Stimulated activated CD4-positive, alpha-beta T cell treated with anti-CD3 and anti-CD28 coated beads, Interleukin-12 subunit alpha, Interleukin-12 subunit beta, amount 100 ng/mL, for 24 hours (primary cell): ENCODE data around the gene TNNI3K.
A peak's percentile ranks its signal among the peaks of the same experiment; 100 is the strongest.

Experiments used
- DNase-seq, 2 experiments: peaks; one replicate each; pipeline ENCODE4 v3.0.0-alpha.2; 2020; ENCODE audit warnings: low read depth in 2 of 2

The TNNI3K gene

DNA sequence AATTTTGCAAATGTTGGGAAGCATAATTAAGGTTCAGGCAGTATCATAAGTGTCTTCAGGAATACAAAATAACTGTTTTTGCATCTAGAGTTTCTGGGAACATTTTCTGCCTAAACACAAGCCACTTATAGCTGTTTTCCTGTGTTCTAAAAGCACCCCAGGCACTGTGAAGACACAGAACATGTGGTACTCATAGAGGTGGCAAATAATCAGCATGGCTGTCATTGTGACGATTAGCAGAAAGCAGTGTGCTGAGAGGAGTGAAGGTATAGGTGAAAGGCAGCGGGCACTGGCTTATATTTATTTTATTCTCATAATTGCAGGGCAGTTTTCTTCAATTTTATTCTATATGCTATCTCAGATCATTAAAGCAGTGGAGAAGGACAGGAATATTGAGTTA lies 157.7 kb downstream of the TNNI3K start:
- DNase-seq, result no peak

DNA sequence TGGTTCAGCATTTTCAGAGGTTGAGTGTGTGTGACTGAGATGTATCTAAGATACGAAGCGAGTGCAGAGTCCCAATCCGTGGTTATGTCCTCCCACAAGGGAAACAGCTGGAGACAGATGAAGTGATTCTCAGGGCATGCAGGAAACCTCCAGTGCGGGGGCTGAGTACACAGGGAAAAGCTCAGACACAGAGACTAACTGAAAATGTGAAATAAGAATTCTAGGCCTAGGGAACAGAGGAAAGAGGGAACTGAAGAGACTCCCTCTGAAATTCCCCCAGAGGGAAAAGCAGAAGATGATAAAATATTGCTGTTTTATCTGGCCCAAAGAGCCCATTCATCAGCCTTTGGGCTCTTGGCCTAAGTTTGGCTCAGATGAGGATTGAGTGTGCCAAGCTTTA lies 160.4 kb downstream of the TNNI3K start:
- no peak for DNase-seq

GRCh38 chr1:74396462-74396861 lies 161.3 kb downstream of the TNNI3K start:
- no peak for DNase-seq

GRCh38 chr1:74396933-74397332 lies 161.7 kb downstream of the TNNI3K start:
- no peak for DNase-seq

DNA sequence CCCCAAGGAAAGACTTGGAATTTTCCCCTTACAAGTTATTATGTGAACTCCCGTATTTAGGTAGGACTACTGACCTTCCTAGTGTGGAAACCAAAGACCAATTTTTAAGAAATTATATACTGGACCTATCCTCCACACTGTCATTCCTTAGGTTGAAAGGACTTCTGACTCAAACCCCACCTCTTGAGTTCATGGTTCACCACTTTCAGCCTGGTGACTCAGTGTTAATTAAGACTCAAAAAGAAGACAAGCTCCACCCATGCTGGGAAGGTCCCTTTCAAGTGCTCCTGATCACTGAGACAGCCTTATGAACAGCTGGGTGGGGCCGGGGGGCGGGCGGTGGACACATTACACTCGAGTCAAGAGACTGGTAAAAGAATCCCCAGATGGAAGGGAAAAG lies 164.1 kb downstream of the TNNI3K start:
- DNase-seq, result peak in 1 of 2 experiments; percentile 0

DNA sequence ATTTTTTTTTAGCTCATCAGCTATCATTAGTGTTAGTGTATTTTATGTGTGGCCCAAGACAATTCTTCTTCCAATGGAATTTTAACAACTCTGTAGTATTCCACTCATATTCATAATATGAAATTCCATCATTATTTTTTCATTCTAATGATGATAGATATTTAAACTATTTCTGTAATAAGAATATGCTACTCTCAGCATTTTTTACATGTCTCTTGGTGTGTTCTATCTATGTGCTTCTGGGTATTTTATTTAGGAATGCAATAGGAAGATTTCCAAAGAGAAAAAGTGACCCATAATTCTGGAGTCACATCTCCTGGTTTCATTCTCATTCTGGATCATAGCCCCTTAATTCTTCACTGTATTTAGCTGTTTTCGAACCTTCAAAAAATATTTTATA lies 167.7 kb downstream of the TNNI3K start:
- DNase-seq, result no peak

GRCh38 chr1:74403606-74404005 lies 168.4 kb downstream of the TNNI3K start:
- no peak for DNase-seq

DNA sequence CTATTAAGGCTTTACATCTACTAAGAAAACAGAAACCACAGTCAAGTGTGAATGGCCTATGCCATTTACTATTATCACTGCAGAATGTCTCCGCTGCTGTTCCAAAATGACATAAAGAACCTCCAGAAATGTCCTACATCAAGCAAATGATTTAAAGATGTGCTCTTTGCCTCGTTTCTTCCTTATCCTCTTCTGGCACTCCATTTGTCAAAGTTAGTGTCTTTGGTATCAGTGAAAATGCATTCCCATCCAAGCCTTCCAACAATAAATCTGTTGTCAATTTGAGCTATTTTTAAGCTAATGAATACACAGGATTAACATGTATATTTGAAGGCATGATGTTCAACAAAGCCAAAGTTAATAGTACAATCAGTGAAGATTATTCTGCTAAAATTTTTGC lies 171.6 kb downstream of the TNNI3K start:
- no peak for DNase-seq

GRCh38 chr1:74407902-74408301 lies 172.7 kb downstream of the TNNI3K start:
- no peak for DNase-seq

DNA sequence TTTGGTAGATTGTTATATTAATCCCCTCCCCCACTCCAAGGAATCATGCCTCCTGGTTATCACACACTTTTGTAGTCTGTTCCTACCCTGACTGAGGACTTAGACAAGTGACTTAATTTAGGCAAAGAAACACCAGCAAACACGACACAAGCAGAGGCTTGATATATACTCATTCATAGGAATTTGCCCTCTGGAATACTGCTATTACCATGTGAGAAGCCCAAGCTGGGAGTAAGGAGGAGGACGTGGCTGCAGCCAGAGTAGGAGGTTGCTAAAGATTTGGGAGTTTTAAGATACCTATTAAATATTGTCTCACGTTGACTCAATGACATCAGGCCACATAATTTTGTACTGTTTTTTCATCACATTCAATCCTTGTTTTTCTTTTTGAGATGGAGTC lies 177.1 kb downstream of the TNNI3K start:
- no peak for DNase-seq

DNA sequence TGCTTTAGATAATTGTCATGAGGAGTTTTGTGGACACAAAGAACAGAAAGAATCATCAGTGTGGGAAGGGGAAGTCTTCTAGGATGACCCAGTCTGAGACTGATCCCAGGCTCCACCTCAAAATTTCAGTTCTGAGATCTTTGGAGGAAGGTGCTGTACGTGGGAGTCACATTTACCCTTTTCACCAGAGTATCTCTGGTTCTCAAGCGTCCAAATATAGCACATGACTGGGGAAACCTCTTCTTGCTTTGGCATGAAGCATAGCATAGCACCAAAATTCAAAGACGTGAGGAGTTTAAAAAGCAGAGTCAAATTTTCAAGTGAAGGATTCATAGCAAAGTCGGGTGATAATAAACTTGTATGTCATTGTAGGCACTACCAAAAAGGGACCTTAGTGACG lies 180.7 kb downstream of the TNNI3K start:
- DNase-seq, result no peak

- no peak for DNase-seq
These were observed 184.4 kb downstream of the TNNI3K start for GRCh38 chr1:74419611-74420010.

DNA sequence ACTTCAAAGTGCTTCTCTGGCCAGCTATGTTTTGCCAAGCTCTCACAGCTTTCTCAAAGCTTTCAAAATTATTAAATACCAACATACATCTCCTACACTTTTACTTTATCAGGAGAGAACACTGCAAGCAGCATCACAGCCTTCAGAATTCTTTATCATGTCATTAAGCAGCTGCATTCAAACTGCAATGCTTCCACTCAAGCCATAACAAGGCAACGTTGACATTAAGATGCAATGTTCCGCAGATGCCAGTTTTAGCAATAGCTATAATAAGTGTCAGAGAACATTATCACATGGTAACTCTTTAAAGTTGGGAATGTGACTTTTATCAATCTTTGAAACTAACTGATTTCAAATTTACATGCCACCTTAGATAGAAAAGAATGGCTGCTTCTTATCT lies 185.3 kb downstream of the TNNI3K start:
- DNase-seq, result no peak

DNA sequence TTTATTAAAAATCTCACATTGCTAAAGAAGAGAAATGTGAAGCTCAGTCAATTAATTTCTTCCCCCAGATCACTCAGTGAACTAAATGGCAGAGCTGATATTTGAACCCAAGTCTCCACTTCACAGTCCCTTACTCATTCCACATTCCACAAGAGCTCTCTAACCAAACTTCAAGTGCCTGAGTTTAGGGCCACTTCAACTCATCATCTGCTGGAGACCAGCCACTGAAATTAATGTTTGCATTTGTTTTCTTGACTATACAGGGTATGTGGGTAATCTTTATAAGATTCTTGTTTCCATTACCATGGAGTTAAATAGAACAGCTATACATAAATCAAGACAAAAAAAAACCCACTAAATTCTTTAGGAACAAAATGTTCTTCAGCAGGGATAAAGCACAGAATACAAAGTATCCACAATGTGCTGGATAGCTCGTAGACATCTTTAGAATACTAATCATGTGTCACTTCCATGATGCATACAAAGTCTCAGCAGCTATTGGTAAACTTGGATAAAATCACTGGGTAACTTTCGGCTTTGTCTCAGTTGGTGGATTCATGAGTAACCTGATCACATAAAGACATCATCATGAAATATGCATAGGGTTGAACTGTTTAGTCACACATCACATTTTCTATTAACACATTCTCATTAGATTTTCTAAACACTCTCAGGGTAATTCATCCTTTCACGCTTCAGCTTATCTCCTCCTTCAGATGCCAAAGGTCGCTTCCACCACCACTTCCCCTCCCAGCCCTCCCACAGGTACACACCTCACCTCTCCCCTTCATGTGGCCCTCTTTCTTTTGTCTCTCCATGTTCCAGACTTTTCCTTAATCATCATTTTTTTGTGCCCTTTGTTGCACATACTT lies 187.5 kb downstream of the TNNI3K start:
- no peak for DNase-seq

- DNase-seq, result no peak
These were observed 188.3 kb downstream of the TNNI3K start for GRCh38 chr1:74423471-74423870.

DNA sequence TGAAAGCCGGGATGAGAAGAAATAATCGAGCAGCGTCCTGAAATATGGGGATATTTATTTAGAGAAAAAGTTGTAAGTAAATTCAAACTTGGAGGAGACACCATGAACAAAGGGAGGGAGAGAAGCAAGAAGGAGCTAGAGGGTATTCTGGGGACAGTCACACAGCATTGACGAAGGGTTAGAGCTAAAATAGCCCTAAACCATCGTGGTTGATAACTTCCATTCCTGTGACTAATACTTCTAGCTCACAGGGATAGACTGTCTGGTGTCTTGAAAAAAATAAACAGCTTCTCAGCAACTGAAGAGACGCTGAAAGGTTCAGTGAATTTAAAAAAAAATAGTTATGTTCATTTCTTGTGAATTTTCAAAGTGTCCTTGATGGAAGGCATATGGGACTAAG lies 190.5 kb downstream of the TNNI3K start:
- no peak for DNase-seq

DNA sequence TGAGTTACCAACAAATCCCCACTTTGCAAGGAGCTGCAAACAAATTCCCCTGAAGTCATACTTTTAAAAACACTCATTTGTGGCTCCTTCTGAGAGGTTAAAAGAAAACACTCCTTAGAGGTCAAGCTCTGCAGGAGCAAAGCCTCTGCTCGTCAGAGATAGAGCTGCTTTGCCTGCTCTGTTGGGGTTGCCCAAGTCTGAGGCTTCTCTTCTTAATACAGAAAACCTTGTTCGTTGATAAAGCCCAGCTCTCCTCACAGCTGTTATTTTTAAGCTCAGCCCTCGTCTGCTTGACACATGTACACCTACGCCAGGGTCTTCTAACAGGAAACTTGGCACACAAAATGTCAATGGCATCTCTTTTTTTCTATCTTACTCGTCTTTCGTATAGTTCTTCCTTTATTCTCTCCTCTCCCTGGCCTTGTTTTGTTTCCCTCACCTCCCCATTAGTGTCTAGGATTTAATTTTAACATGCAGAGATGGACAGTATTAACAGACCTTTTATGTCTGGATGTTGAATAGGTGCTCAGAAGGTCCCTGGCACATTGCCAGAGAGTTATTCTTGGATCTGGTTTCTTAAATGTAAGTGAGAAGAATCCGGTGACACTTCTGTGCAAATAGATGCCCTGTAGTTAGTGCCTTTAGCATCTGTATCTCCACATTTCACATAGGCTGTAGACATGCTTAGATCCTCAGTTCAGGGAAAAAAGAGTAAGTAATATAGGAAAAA lies 191.2 kb downstream of the TNNI3K start:
- no peak for DNase-seq

DNA sequence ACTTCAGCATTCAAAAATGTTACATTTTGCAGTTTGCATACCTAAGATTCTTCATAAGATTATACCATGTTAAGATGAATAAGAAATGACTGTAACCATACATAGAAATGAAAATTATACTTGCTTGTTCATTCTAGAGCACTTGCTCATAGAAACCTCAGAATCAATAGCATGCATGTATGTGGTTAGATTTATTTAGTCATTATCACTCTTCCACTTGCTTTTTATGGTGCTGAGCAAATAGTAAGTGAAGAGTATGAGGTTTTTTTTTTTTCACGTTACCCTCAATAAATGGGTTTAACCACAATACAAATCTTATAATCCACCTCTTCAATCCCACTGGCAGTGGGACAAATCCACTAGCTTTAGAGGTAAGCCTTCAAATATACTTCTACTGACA lies 192.5 kb downstream of the TNNI3K start:
- no peak for DNase-seq

DNA sequence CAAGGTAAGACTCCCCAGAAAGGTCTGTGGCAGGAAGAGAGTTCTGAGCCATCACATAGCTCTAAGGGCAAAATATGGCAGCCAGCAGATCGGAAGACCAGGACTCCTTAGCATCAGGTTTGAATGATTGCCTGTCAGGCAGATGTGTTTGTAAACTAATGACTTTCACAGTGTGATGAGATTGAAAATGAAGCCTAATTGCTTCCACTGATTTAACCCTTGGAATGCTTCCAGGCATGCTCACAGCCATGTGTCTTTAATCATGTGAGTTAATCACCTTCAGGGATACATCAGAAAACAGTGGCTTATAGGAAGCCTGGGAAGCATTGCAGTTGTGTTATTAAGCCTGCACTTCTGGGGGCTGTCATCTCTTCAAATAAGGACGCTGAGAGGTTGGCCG lies 194.4 kb downstream of the TNNI3K start:
- no peak for DNase-seq

DNA sequence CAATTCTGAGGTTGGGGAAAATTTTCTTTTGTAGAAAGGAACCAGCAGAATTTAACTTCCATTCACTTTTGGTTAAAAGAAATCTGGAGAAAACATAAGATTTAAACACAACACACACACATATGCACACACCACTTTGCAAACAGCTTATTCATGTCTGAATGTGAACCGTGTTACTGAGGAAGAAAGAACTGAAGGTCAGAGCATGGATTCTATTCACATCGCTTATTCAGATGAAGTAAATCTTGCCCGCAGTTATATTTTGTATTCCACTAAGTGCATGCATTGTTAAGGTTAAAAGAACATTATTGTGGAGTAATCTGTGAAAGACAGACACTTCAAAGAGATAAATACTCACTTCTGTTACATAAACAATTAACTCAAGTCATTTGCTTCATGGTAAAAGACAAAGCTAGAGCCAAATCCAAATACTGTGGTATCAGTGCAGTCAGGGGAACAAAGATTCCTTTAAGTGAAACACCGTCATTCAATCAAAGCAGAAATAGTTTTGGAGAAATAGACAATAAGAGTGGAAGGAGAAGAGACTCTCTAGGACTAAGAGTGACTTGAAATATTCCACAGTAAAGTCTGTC lies 195.3 kb downstream of the TNNI3K start:
- no peak for DNase-seq

DNA sequence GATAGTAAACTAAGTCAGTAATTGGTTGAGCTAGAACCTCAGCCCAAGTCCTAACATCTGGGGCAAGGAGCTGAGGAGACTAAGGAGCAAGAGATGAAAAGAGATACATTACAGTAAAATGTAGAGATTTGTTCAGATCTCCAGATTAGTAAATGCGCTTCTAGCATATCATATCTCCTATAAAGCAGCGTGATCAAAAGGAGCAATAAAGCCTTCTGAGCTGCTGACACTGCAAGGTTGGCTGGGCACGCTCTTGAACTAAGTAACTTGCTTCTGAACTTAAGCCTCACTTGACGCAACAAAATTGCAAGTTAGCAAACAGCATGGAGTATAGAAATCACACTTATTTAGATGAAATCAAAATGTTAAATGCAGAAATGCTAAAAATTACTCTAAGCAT lies 196.3 kb downstream of the TNNI3K start:
- no peak for DNase-seq

- DNase-seq, result no peak
These were observed 197.1 kb downstream of the TNNI3K start for GRCh38 chr1:74432325-74432724.

- no peak for DNase-seq
These were observed 199.1 kb downstream of the TNNI3K start for GRCh38 chr1:74434321-74434720.
